GM18858 (cell line): Measurements from ENCODE around the gene EFCAB6.
"Not testable (repeated sequence)": the region's sequence is repeated elsewhere in the genome, so short reads cannot be mapped to it uniquely, and the experiment has no call there.

Experiments used
- ATAC-seq: cut with Tn5 transposase; IDR thresholded peaks from one replicate; pipeline ENCODE4 v1.9.1; 2021; ENCODE audit not compliant: unreplicated experiment

EFCAB6 gene

GRCh38 chr22:43723816-43724215 lies 88.3 kb downstream of the EFCAB6 start:
- no peak for ATAC-seq

- ATAC-seq: no peak
These were observed 89.7 kb downstream of the EFCAB6 start for GRCh38 chr22:43722444-43722843.

- no peak for ATAC-seq
These were observed 91.4 kb downstream of the EFCAB6 start for GRCh38 chr22:43720716-43721115.

- ATAC-seq: no peak
These were observed 98.0 kb downstream of the EFCAB6 start for GRCh38 chr22:43714104-43714503.

GRCh38 chr22:43711681-43712080 lies 100.4 kb downstream of the EFCAB6 start:
- no peak for ATAC-seq

DNA sequence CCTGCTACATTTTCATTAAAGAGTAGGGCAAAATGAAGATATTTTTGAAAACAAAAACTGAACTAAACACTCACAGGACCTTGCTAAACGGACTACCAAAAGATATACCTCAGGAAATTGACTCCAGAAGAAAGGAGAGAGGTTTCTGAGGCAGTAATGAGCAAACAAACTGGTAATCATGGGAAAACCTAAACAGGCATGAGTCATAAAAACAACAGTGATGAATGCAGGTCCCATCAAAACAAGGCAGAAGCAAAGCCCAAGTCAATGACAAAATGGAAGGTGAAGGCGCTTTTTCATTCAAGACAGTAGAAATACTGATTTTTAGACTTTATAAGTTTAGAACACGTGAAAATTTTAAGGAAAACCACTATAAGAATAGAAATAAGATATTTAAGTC lies 104.5 kb downstream of the EFCAB6 start:
- ATAC-seq: no peak

GRCh38 chr22:43706571-43707328 lies 105.4 kb downstream of the EFCAB6 start:
- ATAC-seq: no peak

GRCh38 chr22:43706151-43706550 lies 106.0 kb downstream of the EFCAB6 start:
- ATAC-seq: no peak

GRCh38 chr22:43704051-43704450 lies 108.1 kb downstream of the EFCAB6 start:
- ATAC-seq: no peak

- ATAC-seq: no peak
These were observed 113.7 kb downstream of the EFCAB6 start for GRCh38 chr22:43698403-43698802.

DNA sequence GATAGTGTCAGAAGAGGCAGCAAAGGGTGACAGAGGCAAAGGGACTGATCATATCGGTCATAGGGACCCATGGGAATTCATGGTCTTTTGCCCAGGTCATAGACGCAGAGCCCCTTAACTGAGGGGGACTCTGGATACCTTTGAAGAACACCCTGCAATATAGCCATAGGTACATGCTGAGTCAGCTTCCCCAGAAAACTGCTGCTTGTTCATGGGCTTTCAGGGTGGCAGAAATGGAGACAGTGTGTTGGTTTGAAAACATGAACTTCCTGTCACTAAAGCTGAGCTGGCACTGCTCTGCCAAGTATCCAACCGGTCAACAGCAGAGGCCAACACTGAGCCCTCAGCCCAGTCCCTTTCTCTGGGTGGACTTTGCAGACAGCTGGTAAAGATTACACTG lies 114.2 kb downstream of the EFCAB6 start:
- no peak for ATAC-seq

DNA sequence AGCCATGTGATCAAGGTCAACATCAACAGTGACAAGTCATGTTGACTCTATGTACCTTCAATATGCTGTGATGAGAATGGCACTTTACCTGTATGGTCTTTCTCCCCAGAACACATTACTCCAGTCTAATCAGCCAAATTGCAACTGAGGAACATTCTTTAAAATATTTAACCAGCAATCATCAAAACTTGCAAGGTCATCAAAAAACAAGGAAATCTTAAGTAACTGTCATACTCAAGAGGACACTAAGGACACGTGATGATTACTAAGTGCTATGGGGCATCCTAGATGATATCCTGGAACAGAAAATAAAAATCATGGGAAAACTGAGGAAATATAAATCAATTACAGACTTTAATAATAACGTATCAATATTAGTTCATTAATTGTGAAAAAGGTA lies 118.9 kb downstream of the EFCAB6 start:
- ATAC-seq: no peak

- no peak for ATAC-seq
These were observed 122.7 kb downstream of the EFCAB6 start for GRCh38 chr22:43689356-43689755.

DNA sequence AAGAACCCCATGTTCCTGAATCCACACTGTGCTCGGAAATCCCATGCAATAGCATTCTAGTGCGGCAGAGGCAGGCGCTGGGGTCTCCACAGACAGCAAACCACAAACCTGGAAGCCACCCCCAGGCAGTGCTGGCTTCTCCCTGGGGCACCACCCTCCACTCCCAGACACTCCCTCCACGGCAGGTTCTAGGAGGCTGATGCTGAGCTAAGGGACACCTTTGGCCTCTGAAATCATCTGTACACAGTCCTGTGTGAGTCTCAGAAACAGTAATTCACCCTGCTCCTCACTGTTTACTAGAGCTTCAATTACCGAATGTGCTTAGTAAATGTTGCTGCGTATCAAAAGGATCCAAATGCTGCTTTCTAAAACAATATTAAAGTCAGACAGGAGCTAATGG lies 129.3 kb downstream of the EFCAB6 start:
- no peak for ATAC-seq

GRCh38 chr22:43681731-43682360 lies 130.3 kb downstream of the EFCAB6 start:
- no peak for ATAC-seq

DNA sequence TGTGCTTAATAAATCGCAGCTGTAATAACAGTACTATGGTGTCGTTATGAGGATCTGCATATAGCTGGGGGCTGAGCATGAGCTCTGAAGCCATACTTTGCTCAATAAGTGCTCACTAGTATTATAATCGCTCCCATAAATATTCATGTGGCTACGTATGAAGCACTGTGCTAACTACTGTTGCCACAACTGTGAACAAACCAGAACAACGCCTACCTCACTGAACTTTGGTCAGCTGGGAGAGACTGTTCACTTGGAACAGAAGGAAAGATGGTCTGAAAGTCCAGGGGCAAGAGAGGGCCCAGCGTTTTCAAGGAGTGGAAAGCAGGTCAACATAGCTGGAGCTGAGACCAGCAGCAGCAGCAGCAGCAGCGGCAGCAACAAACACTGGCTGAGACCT lies 141.6 kb downstream of the EFCAB6 start:
- ATAC-seq: no peak

DNA sequence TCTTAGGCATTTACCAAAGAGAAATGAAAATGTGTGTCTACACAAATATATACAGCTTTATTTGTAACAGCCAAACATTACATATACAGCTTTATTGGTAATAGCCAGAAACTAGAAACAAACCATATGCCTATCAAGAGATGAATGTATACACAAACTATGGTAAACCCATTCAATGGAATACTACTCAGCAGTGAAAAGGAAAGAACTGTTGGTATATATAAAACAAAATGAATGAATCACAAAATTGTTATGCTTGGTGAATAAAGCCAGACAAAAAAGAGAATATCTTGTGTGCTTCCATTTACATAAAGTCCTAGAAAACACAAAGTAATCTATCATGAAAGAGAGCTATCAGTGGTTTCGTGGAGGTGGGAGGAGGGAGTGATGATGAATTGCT lies 142.9 kb downstream of the EFCAB6 start:
- ATAC-seq: no peak

DNA sequence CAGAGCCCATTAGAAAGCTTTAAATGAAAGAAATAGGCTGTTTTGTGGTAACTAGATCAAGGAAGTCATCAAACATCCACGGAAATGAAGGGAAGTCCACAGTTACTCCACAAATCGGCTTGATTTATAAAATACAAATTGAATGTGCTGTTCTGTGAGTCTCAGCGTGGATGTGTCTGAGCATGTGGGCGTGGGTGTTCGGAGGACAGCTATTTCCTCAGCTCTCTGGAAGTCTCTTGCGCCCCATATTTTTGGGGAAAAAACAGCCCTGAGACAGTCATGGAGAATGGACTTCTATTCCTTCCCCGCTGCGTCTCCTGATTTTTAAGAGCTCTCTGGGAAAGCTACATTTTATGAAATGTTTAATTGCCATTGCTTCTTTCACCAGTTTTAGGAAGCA lies 144.4 kb downstream of the EFCAB6 start:
- no peak for ATAC-seq

DNA sequence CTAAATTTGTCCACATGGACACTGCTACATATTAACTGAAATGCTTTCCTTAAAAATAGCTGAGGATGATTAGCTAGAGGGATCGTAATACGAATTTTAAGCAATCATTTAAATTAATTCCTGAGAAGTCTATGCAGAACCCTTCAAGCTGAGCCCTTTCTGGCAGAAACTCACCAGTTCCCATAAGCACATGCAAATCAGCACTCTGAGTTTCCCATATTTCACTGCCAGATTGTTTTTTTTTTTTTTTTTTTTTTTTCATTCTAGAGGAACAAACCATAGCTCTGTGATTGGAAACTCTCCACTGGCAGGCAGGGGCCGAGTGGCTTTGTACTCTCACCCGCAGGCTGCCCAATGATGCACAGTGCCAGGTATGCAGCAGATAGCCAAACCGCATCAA lies 145.6 kb downstream of the EFCAB6 start:
- ATAC-seq: no peak

DNA sequence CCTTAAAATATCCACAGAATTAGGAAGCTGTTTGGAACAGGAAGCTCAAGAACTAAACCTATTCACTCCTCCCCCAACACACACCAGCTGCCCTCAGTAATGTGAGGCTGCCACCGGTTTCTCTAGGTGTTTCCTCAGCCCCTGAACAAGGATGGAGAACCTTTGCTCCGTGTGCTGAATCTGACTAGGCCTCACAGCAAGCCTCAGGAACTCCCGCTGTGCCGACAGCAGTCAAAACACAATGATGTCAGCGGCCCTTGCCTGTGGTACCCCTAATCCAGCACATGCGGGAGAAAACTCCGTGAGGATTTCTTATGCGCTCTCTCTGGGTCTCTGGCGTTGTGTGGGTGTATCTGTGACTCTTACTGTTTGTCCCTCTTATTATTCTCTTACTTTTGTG lies 153.3 kb downstream of the EFCAB6 start:
- ATAC-seq: no peak

GRCh38 chr22:43656581-43656980 lies 155.5 kb downstream of the EFCAB6 start:
- not testable (repeated sequence) for ATAC-seq

DNA sequence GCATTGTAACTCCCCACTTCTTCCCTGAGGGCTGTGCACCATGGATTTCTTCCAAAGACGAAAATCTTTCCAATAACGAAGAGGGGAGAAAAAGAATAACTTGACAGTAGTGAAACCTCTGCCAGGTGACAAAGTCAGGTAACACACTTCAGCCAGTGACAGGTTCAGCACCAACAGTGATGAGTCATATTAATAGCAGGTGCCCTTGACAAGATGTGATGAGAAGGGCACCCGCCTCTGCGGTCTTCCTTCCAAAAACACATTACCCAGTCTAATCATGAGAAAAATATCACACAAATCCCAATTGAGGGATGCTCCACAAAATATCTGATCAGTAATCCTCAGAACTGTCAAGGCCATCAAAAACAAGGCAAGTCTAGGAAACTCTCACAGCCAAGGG lies 157.8 kb downstream of the EFCAB6 start:
- no peak for ATAC-seq

- no peak for ATAC-seq
These were observed 159.3 kb downstream of the EFCAB6 start for GRCh38 chr22:43652845-43653244.
